Right renal cortex interstitium (tissue), 3 donors: ENCODE measurements around the gene STK26. TPM values are rescaled to one million over a fixed set of nuclear protein-coding genes. Genes with fewer than 3 reads are reported as not detected.
"Not testable (repeated sequence)": the region's sequence is repeated elsewhere in the genome, so short reads cannot be mapped to it uniquely, and the experiment has no call there.

Experiments
- DNase-seq, 3 donors: peaks; one replicate each; pipeline ENCODE4 v3.0.0-alpha.2; 2013; ENCODE audit warnings: low read depth in 3 of 3, low spot score in 2 of 3
- polyA plus RNA-seq, 3 donors: library from polyadenylated mRNA; unstranded; fragments of 120-200 nt; gene quantifications; one replicate each; pipeline ENCODE4 v1.2.1, GENCODE V29; 2013; ENCODE audit not compliant: insufficient read length in 3 of 3

Gene STK26
- 10 to 100 TPM in 1 of 3 donors, 1 to 10 TPM in 2; 9.3 to 10.8 (median 9.5) TPM for polyA plus RNA-seq

- no peak for DNase-seq
Observed at GRCh38 chrX:132022967-132023895, at the start of gene STK26. Gene STK26 (plus strand): TSS chrX:132023302. CDS start chrX:132023618, 316 bp downstream.

GRCh38 chrX:131975851-131976250 lies 47.3 kb upstream of the STK26 start:
- DNase-seq = no peak

GRCh38 chrX:131977619-131978018 lies 45.5 kb upstream of the STK26 start:
- DNase-seq = no peak

- DNase-seq = no peak
Observed at GRCh38 chrX:131979116-131979515, 44.0 kb upstream of the STK26 start.

GRCh38 chrX:131985526-131986049 lies 37.5 kb upstream of the STK26 start:
- no peak for DNase-seq

- DNase-seq = no peak
Observed at GRCh38 chrX:131987252-131987651, 35.9 kb upstream of the STK26 start.

GRCh38 chrX:131988236-131988635 lies 34.9 kb upstream of the STK26 start:
- no peak for DNase-seq

GRCh38 chrX:132001127-132001526 lies 22.0 kb upstream of the STK26 start:
- no peak for DNase-seq

- no peak for DNase-seq
Observed at GRCh38 chrX:132004728-132005127, 18.4 kb upstream of the STK26 start.

- DNase-seq = no peak
Observed at GRCh38 chrX:132009350-132009749, 13.8 kb upstream of the STK26 start.

- not testable (repeated sequence) for DNase-seq
Observed at GRCh38 chrX:132010213-132010612, 12.9 kb upstream of the STK26 start.

- DNase-seq = no peak
Observed at GRCh38 chrX:132015875-132016274, 7.2 kb upstream of the STK26 start.

GRCh38 chrX:132016628-132017430 lies 6.3 kb upstream of the STK26 start:
- no peak for DNase-seq

- DNase-seq = no peak
Observed at GRCh38 chrX:132017431-132018185, 5.5 kb upstream of the STK26 start.

- DNase-seq = no peak
Observed at GRCh38 chrX:132022198-132022966, 720 bp upstream of the STK26 start.

- DNase-seq = no peak
Observed at GRCh38 chrX:132023896-132024386, 839 bp downstream of the STK26 start.

- no peak for DNase-seq
Observed at GRCh38 chrX:132025041-132025440, 1.9 kb downstream of the STK26 start.

GRCh38 chrX:132030264-132030663 lies 7.2 kb downstream of the STK26 start:
- DNase-seq = no peak

- DNase-seq = no peak
Observed at GRCh38 chrX:132031867-132032266, 8.8 kb downstream of the STK26 start.

GRCh38 chrX:132033166-132033565 lies 10.1 kb downstream of the STK26 start:
- DNase-seq = no peak
